Measurements from ENCODE around the gene AGBL3.

Gene AGBL3

GRCh38 chr7:135152442-135152841 is 166.1 kb downstream of the AGBL3 start:
- H3K27ac Mint-ChIP-seq, result peak overlapping the region; percentile 81
- no peaks in the 10 kb centered on the region for H3K27me3 Mint-ChIP-seq
- H3K36me3 Mint-ChIP-seq, result peaks cover 54 to 56% of the 10 kb centered on the region in 2 donors
- no peak for DNase-seq
- H3K4me3 Mint-ChIP-seq, result peak overlapping the region in 1 of 2 donors; percentile 48
- peaks cover 20 to 33% of the 10 kb centered on the region in 2 donors for H3K9me3 Mint-ChIP-seq
- H3K4me1 Mint-ChIP-seq, result peaks cover 47 to 70% of the 10 kb centered on the region in 2 donors
- ATAC-seq (replicated peaks), result no peak

GRCh38 chr7:135154734-135155133 is 168.4 kb downstream of the AGBL3 start:
- peaks cover 43 to 77% of the 10 kb centered on the region in 2 donors for H3K4me1 Mint-ChIP-seq
- no peak for DNase-seq
- H3K4me3 Mint-ChIP-seq, result no peak overlapping the region
- no peak for ATAC-seq (replicated peaks)
- peaks cover 22 to 33% of the 10 kb centered on the region in 2 donors for H3K9me3 Mint-ChIP-seq
- peaks cover 68 to 77% of the 10 kb centered on the region in 2 donors for H3K36me3 Mint-ChIP-seq
- no peak overlapping the region for H3K27ac Mint-ChIP-seq
- H3K27me3 Mint-ChIP-seq, result no peaks in the 10 kb centered on the region

GRCh38 chr7:135156290-135156689 is 170.0 kb downstream of the AGBL3 start:
- peak overlapping the region in 1 of 2 donors; percentile 33 for H3K4me3 Mint-ChIP-seq
- H3K36me3 Mint-ChIP-seq, result peaks cover 66 to 82% of the 10 kb centered on the region in 2 donors
- H3K27me3 Mint-ChIP-seq, result no peaks in the 10 kb centered on the region
- ATAC-seq (replicated peaks) (no peak), DNase-seq (no peak)
- peaks cover 44 to 77% of the 10 kb centered on the region in 2 donors for H3K4me1 Mint-ChIP-seq
- H3K27ac Mint-ChIP-seq, result no peak overlapping the region
- H3K9me3 Mint-ChIP-seq, result peaks cover 22 to 33% of the 10 kb centered on the region in 2 donors

- Mint-ChIP-seq H3K4me3 (no peak overlapping the region), H3K4me1 (peaks cover 42 to 72% of the 10 kb centered on the region in 2 donors), H3K36me3 (peaks cover 71 to 89% of the 10 kb centered on the region in 2 donors), H3K9me3 (peaks cover 24 to 38% of the 10 kb centered on the region in 2 donors), H3K27me3 (no peaks in the 10 kb centered on the region), H3K27ac (no peak overlapping the region)
- ATAC-seq (replicated peaks) (no peak), DNase-seq (no peak)
Observed at GRCh38 chr7:135158141-135158655, 171.9 kb downstream of the AGBL3 start.

- Mint-ChIP-seq H3K4me3 (no peak overlapping the region), H3K36me3 (peaks cover 66 to 85% of the 10 kb centered on the region in 2 donors), H3K4me1 (peaks cover 40 to 71% of the 10 kb centered on the region in 2 donors), H3K27ac (peak overlapping the region; percentile 17), H3K9me3 (peaks cover 24 to 35% of the 10 kb centered on the region in 2 donors), H3K27me3 (no peaks in the 10 kb centered on the region)
- DNase-seq (no peak), ATAC-seq (replicated peaks) (no peak)
Observed at GRCh38 chr7:135158874-135159273, 172.6 kb downstream of the AGBL3 start.

GRCh38 chr7:135159359-135160085 is 173.2 kb downstream of the AGBL3 start:
- H3K36me3 Mint-ChIP-seq, result peaks cover 66 to 85% of the 10 kb centered on the region in 2 donors
- DNase-seq (no peak), ATAC-seq (replicated peaks) (no peak)
- H3K27me3 Mint-ChIP-seq, result no peaks in the 10 kb centered on the region
- peak overlapping the region; percentile 53 for H3K27ac Mint-ChIP-seq
- H3K4me1 Mint-ChIP-seq, result peaks cover 37 to 71% of the 10 kb centered on the region in 2 donors
- peaks cover 23 to 29% of the 10 kb centered on the region in 2 donors for H3K9me3 Mint-ChIP-seq
- no peak overlapping the region for H3K4me3 Mint-ChIP-seq

- peaks cover 35 to 73% of the 10 kb centered on the region in 2 donors for H3K4me1 Mint-ChIP-seq
- H3K27me3 Mint-ChIP-seq, result no peaks in the 10 kb centered on the region
- H3K36me3 Mint-ChIP-seq, result peaks cover 63 to 85% of the 10 kb centered on the region in 2 donors
- peak overlapping the region; percentile 70 to 72 for H3K4me3 Mint-ChIP-seq
- ATAC-seq (replicated peaks) (peak; percentile 28 to 43), DNase-seq (no peak)
- H3K27ac Mint-ChIP-seq, result peak overlapping the region; percentile 94
- H3K9me3 Mint-ChIP-seq, result peaks cover 21% of the 10 kb centered on the region in 2 donors
Observed at GRCh38 chr7:135160098-135160857, 174.0 kb downstream of the AGBL3 start.

GRCh38 chr7:135160858-135161653 is 174.7 kb downstream of the AGBL3 start:
- ATAC-seq (replicated peaks), result peak; percentile 77 to 83
- DNase-seq, result no peak
- H3K4me1 Mint-ChIP-seq, result peaks cover 39 to 80% of the 10 kb centered on the region in 2 donors
- H3K4me3 Mint-ChIP-seq, result peak overlapping the region; percentile 70 to 72
- peak overlapping the region; percentile 94 for H3K27ac Mint-ChIP-seq
- H3K9me3 Mint-ChIP-seq, result peaks cover 19 to 21% of the 10 kb centered on the region in 2 donors
- H3K36me3 Mint-ChIP-seq, result peaks cover 58 to 88% of the 10 kb centered on the region in 2 donors
- no peaks in the 10 kb centered on the region for H3K27me3 Mint-ChIP-seq

- peak overlapping the region; percentile 94 for H3K27ac Mint-ChIP-seq
- peaks cover 14 to 18% of the 10 kb centered on the region in 2 donors for H3K9me3 Mint-ChIP-seq
Observed at GRCh38 chr7:135161669-135162068, 175.4 kb downstream of the AGBL3 start.

GRCh38 chr7:135162382-135163001 is 176.2 kb downstream of the AGBL3 start:
- Mint-ChIP-seq H3K27ac (peak overlapping the region; percentile 94), H3K27me3 (no peaks in the 10 kb centered on the region), H3K9me3 (peaks cover 9% of the 10 kb centered on the region in 2 donors), H3K4me3 (peak overlapping the region in 1 of 2 donors; percentile 59), H3K4me1 (peaks cover 45 to 89% of the 10 kb centered on the region in 2 donors), H3K36me3 (peaks cover 55 to 88% of the 10 kb centered on the region in 2 donors)
- ATAC-seq (replicated peaks) (no peak), DNase-seq (no peak)

More at GRCh38 chr7:135161669-135162068, 175.4 kb downstream of the AGBL3 start:
- Mint-ChIP-seq H3K4me3 (peak overlapping the region; percentile 59 to 67), H3K27me3 (no peaks in the 10 kb centered on the region), H3K36me3 (peaks cover 58 to 88% of the 10 kb centered on the region in 2 donors), H3K4me1 (peaks cover 43 to 86% of the 10 kb centered on the region in 2 donors)
- ATAC-seq (replicated peaks) (peak in 1 of 2 donors; percentile 51), DNase-seq (no peak)

GRCh38 chr7:135164357-135165061 is 178.2 kb downstream of the AGBL3 start:
- ATAC-seq (replicated peaks) (no peak), DNase-seq (no peak)
- H3K9me3 Mint-ChIP-seq, result peaks cover 8 to 9% of the 10 kb centered on the region in 2 donors
- peak overlapping the region; percentile 93 for H3K27ac Mint-ChIP-seq
- H3K27me3 Mint-ChIP-seq, result no peaks in the 10 kb centered on the region
- H3K4me1 Mint-ChIP-seq, result peaks cover 56 to 89% of the 10 kb centered on the region in 2 donors
- H3K36me3 Mint-ChIP-seq, result peaks cover 61 to 88% of the 10 kb centered on the region in 2 donors
- H3K4me3 Mint-ChIP-seq, result no peak overlapping the region

- DNase-seq, result no peak
- Mint-ChIP-seq H3K4me3 (no peak overlapping the region), H3K27ac (peak overlapping the region; percentile 86), H3K9me3 (peaks cover 8 to 9% of the 10 kb centered on the region in 2 donors), H3K27me3 (no peaks in the 10 kb centered on the region), H3K4me1 (peaks cover 51 to 84% of the 10 kb centered on the region in 2 donors), H3K36me3 (peaks cover 64 to 87% of the 10 kb centered on the region in 2 donors)
- no peak for ATAC-seq (replicated peaks)
Observed at GRCh38 chr7:135165862-135166261, 179.6 kb downstream of the AGBL3 start.
